Nephron (organoid): Measurements from ENCODE around the gene FGF23.

Source experiments
- H3K27ac Mint-ChIP-seq, 3 experiments: 2 replicates each; pipeline ENCODE4 v1.8.0; 2020; ENCODE audit warnings: mixed read lengths in 3 of 3, mild to moderate bottlenecking in 2 of 3, moderate library complexity in 1 of 3
- H3K27me3 Mint-ChIP-seq: 2 replicates; pipeline ENCODE4 v1.8.0; 2021; ENCODE audit warnings: low read depth, mild to moderate bottlenecking, moderate library complexity, mixed read lengths
- H3K36me3 Mint-ChIP-seq: 2 replicates; pipeline ENCODE4 v1.8.0; 2020; ENCODE audit warnings: low read depth, mixed read lengths
- H3K4me1 Mint-ChIP-seq: 2 replicates; pipeline ENCODE4 v1.8.0; 2020; ENCODE audit warnings: mixed read lengths
- H3K4me3 Mint-ChIP-seq, 3 experiments: 2 replicates each; pipeline ENCODE4 v1.8.0; 2020; ENCODE audit warnings: mild to moderate bottlenecking in 3 of 3, mixed read lengths in 3 of 3, moderate library complexity in 2 of 3
- H3K9me3 Mint-ChIP-seq: 2 replicates; pipeline ENCODE4 v1.8.0; 2020; ENCODE audit warnings: mixed read lengths
- TF ChIP-seq, protein P1 (sequence below), 3 experiments: fragments of 200-600 bp; sonication (generic); IDR thresholded peaks; one replicate each; pipeline ENCODE4 v1.5.0; 2021; ENCODE audit warnings: antibody characterized with exemption in 3 of 3; ENCODE audit not compliant: unreplicated experiment in 3 of 3

FGF23 gene

GRCh38 chr12:4322726-4323125 is 56.8 kb downstream of the FGF23 start:
- H3K27ac Mint-ChIP-seq: no peak overlapping the region
- no peaks in the 10 kb centered on the region for H3K9me3 Mint-ChIP-seq
- TF ChIP-seq, protein P1, sequence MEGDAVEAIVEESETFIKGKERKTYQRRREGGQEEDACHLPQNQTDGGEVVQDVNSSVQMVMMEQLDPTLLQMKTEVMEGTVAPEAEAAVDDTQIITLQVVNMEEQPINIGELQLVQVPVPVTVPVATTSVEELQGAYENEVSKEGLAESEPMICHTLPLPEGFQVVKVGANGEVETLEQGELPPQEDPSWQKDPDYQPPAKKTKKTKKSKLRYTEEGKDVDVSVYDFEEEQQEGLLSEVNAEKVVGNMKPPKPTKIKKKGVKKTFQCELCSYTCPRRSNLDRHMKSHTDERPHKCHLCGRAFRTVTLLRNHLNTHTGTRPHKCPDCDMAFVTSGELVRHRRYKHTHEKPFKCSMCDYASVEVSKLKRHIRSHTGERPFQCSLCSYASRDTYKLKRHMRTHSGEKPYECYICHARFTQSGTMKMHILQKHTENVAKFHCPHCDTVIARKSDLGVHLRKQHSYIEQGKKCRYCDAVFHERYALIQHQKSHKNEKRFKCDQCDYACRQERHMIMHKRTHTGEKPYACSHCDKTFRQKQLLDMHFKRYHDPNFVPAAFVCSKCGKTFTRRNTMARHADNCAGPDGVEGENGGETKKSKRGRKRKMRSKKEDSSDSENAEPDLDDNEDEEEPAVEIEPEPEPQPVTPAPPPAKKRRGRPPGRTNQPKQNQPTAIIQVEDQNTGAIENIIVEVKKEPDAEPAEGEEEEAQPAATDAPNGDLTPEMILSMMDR (IDR thresholded peaks at IDR 0.05; ENCODE audit: unreplicated experiment in 3 of 3): no peak
- peak overlapping the region; percentile 61 to 78 (median 69) for H3K4me3 Mint-ChIP-seq
- H3K36me3 Mint-ChIP-seq: peaks cover 6% of the 10 kb centered on the region
- H3K4me1 Mint-ChIP-seq: peaks cover 44% of the 10 kb centered on the region
- H3K27me3 Mint-ChIP-seq: no peaks in the 10 kb centered on the region

GRCh38 chr12:4320853-4321701 is 58.4 kb downstream of the FGF23 start, which contains the start of gene TIGAR:
TIGAR (plus strand) TSS chr12:4321213; CDS start chr12:4321272, 59 bp downstream.
- Mint-ChIP-seq H3K4me3 (peak within 1 kb of the TSS; percentile 90 to 92 (median 91)), H3K9me3 (no peaks in the 10 kb centered on the region), H3K4me1 (peaks cover 41% of the 10 kb centered on the region), H3K27ac (peak within 1 kb of the TSS; percentile 92 to 97 (median 96)), H3K36me3 (peaks cover 6% of the 10 kb centered on the region), H3K27me3 (no peaks in the 10 kb centered on the region)
- TF ChIP-seq, protein P1 (IDR thresholded peaks at IDR 0.05; ENCODE audit: unreplicated experiment in 3 of 3): no peak

- peak overlapping the region; percentile 90 to 92 (median 91) for H3K4me3 Mint-ChIP-seq
- peak overlapping the region; percentile 92 to 97 (median 96) for H3K27ac Mint-ChIP-seq
Measured at GRCh38 chr12:4320497-4320852, 59.0 kb downstream of the FGF23 start.

More at GRCh38 chr12:4320497-4320852, 59.0 kb downstream of the FGF23 start:
- TF ChIP-seq, protein P1 (IDR thresholded peaks at IDR 0.05; ENCODE audit: unreplicated experiment in 3 of 3): no peak
- Mint-ChIP-seq H3K36me3 (peaks cover 3% of the 10 kb centered on the region), H3K27me3 (no peaks in the 10 kb centered on the region), H3K9me3 (no peaks in the 10 kb centered on the region), H3K4me1 (peaks cover 36% of the 10 kb centered on the region)
